Measurements from ENCODE around the gene MET.

- TF ChIP-seq JUN (IDR thresholded peaks at IDR 0.05), result no peak
- TF ChIP-seq POLR2A (IDR thresholded peaks at IDR 0.05; ENCODE audit: low read length), result no peak
- TF ChIP-seq RCOR1 (IDR thresholded peaks at IDR 0.05; ENCODE audit: low read depth, low read length), result no peak
- TF ChIP-seq MAFK (IDR thresholded peaks at IDR 0.05; ENCODE audit: partially characterized antibody), result no peak
- no peak for TF ChIP-seq ZNF302 (CRISPR knock-in tag; IDR thresholded peaks at IDR 0.05)
- no peak for TF ChIP-seq CTCF (IDR thresholded peaks at IDR 0.05)
- TF ChIP-seq RAD21 (conservative IDR thresholded peaks at IDR 0.05 in 1 of 2, IDR thresholded peaks at IDR 0.05 in 1 of 2), result no peak
- TF ChIP-seq SMC3 (IDR thresholded peaks at IDR 0.05), result no peak
Measured at GRCh38 chr7:116708861-116709260, 36.9 kb downstream of the MET start.

Measured in A549 (cell line).